ENCODE results near the gene HOXA4.

DNA sequence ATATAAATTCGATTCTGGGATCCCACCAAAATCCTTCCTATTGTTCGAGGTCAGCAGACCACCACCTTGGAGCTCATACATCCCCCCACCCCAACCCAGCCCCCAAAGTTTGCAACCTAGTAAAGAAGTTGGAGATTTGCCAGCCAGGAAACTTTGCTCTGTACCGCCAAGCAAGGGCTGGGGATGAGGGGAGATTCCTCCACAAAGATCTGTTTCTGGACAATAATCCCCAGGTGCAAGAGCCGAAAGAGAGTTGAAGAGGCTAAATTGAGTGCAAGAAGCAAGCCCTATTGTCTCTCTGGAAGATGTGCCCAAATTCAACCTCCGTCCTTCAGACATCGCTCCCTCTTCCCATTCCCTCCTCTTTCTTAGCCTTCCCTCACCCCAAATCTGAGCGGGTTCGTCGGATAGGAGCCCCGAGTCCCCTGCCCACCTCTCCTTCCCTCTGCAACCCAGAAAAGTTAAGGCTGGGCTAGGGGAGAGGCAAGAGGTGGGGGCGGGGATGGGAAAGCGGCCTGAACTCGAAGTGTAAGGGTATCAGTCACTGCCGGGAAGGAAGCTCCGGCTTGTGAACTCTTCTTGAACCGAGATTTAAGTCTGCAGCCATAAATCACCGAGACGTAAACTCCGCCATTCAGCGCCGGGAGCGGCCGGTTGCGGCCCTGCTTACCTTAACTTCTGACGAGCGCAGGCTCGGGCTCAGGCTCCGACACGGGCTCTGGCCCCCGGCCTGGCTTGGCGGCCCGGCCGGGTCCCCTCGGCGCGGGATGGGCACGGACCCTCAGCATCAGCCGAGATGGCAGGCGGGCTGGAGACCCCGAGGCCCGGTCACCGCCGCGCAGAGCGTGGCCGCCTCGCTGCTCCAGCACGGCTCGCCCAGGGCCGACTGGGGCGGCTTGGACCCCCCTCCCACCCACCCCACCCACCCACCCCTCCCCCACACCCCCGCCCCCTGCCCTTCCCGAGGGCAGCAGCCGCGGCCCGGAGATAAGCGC is 17.3 kb downstream of the HOXA4 start:
- TF ChIP-seq, protein P1, sequence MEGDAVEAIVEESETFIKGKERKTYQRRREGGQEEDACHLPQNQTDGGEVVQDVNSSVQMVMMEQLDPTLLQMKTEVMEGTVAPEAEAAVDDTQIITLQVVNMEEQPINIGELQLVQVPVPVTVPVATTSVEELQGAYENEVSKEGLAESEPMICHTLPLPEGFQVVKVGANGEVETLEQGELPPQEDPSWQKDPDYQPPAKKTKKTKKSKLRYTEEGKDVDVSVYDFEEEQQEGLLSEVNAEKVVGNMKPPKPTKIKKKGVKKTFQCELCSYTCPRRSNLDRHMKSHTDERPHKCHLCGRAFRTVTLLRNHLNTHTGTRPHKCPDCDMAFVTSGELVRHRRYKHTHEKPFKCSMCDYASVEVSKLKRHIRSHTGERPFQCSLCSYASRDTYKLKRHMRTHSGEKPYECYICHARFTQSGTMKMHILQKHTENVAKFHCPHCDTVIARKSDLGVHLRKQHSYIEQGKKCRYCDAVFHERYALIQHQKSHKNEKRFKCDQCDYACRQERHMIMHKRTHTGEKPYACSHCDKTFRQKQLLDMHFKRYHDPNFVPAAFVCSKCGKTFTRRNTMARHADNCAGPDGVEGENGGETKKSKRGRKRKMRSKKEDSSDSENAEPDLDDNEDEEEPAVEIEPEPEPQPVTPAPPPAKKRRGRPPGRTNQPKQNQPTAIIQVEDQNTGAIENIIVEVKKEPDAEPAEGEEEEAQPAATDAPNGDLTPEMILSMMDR (IDR thresholded peaks at IDR 0.05), result no peak
- TF ChIP-seq RELA (CRISPR knock-in tag; IDR thresholded peaks at IDR 0.05; ENCODE audit: borderline replicate concordance) (no peak), SMAD4 (CRISPR knock-in tag; IDR thresholded peaks at IDR 0.05) (no peak), GABPB1 (CRISPR knock-in tag; IDR thresholded peaks at IDR 0.05) (no peak), JUN (CRISPR knock-in tag; IDR thresholded peaks at IDR 0.05) (no peak), FOXJ3 (CRISPR knock-in tag; IDR thresholded peaks at IDR 0.05; ENCODE audit: borderline replicate concordance) (no peak)
- TF ChIP-seq, protein P2, sequence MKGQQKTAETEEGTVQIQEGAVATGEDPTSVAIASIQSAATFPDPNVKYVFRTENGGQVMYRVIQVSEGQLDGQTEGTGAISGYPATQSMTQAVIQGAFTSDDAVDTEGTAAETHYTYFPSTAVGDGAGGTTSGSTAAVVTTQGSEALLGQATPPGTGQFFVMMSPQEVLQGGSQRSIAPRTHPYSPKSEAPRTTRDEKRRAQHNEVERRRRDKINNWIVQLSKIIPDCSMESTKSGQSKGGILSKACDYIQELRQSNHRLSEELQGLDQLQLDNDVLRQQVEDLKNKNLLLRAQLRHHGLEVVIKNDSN (CRISPR knock-in tag; IDR thresholded peaks at IDR 0.05), result no peak
- TF ChIP-seq, protein P3, sequence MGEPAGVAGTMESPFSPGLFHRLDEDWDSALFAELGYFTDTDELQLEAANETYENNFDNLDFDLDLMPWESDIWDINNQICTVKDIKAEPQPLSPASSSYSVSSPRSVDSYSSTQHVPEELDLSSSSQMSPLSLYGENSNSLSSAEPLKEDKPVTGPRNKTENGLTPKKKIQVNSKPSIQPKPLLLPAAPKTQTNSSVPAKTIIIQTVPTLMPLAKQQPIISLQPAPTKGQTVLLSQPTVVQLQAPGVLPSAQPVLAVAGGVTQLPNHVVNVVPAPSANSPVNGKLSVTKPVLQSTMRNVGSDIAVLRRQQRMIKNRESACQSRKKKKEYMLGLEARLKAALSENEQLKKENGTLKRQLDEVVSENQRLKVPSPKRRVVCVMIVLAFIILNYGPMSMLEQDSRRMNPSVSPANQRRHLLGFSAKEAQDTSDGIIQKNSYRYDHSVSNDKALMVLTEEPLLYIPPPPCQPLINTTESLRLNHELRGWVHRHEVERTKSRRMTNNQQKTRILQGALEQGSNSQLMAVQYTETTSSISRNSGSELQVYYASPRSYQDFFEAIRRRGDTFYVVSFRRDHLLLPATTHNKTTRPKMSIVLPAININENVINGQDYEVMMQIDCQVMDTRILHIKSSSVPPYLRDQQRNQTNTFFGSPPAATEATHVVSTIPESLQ (CRISPR knock-in tag; IDR thresholded peaks at IDR 0.05), result no peak
- TF ChIP-seq, protein P4, sequence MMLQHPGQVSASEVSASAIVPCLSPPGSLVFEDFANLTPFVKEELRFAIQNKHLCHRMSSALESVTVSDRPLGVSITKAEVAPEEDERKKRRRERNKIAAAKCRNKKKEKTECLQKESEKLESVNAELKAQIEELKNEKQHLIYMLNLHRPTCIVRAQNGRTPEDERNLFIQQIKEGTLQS (CRISPR knock-in tag; conservative IDR thresholded peaks at IDR 0.05), result no peak
- TF ChIP-seq, protein P5, sequence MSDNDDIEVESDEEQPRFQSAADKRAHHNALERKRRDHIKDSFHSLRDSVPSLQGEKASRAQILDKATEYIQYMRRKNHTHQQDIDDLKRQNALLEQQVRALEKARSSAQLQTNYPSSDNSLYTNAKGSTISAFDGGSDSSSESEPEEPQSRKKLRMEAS (CRISPR knock-in tag; IDR thresholded peaks at IDR 0.05), result no peak
- TF ChIP-seq, protein P6, sequence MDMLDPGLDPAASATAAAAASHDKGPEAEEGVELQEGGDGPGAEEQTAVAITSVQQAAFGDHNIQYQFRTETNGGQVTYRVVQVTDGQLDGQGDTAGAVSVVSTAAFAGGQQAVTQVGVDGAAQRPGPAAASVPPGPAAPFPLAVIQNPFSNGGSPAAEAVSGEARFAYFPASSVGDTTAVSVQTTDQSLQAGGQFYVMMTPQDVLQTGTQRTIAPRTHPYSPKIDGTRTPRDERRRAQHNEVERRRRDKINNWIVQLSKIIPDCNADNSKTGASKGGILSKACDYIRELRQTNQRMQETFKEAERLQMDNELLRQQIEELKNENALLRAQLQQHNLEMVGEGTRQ (CRISPR knock-in tag; IDR thresholded peaks at IDR 0.05), result no peak
- TF ChIP-seq, protein P7, sequence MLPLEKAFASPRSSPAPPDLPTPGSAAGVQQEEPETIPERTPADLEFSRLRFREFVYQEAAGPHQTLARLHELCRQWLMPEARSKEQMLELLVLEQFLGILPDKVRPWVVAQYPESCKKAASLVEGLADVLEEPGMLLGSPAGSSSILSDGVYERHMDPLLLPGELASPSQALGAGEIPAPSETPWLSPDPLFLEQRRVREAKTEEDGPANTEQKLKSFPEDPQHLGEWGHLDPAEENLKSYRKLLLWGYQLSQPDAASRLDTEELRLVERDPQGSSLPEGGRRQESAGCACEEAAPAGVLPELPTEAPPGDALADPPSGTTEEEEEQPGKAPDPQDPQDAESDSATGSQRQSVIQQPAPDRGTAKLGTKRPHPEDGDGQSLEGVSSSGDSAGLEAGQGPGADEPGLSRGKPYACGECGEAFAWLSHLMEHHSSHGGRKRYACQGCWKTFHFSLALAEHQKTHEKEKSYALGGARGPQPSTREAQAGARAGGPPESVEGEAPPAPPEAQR (CRISPR knock-in tag; IDR thresholded peaks at IDR 0.05), result no peak

Measured in WTC11 (cell line).